Measurements from ENCODE around the gene RYR2.

RYR2 gene

GRCh38 chr1:237134929-237135328 is 92.9 kb downstream of the RYR2 start:
- CTCF ChIA-PET, result interaction anchor here (1.3 kb wide), 1 partner anchor 12 kb away, joined by 3 read pairs; no protein-coding TSS in a partner anchor
- POLR2A ChIA-PET, result no interaction called here
- no peak for TF ChIP-seq CTCF (IDR thresholded peaks at IDR 0.05; ENCODE audit: control extremely low read depth, extremely low read depth, low read depth, missing control alignments)
- DNase-seq (ENCODE audit: extremely low spot score), result no peak

- ChIA-PET POLR2A (no interaction called here), CTCF (no interaction called here)
- DNase-seq (ENCODE audit: extremely low spot score), result no peak
- TF ChIP-seq CTCF (IDR thresholded peaks at IDR 0.05; ENCODE audit: control extremely low read depth, extremely low read depth, low read depth, missing control alignments), result no peak
Observed at GRCh38 chr1:237138551-237138950, 96.6 kb downstream of the RYR2 start.

GRCh38 chr1:237139732-237140131 is 97.7 kb downstream of the RYR2 start:
- POLR2A ChIA-PET, result no interaction called here
- no peak for TF ChIP-seq CTCF (IDR thresholded peaks at IDR 0.05; ENCODE audit: control extremely low read depth, extremely low read depth, low read depth, missing control alignments)
- DNase-seq (ENCODE audit: extremely low spot score), result no peak
- CTCF ChIA-PET, result interaction anchor here (1.1 kb wide), 1 partner anchor 10 kb away, joined by 3 read pairs; no protein-coding TSS in a partner anchor

- ChIA-PET CTCF (no interaction called here), POLR2A (no interaction called here)
- DNase-seq (ENCODE audit: extremely low spot score), result no peak
- TF ChIP-seq CTCF (IDR thresholded peaks at IDR 0.05; ENCODE audit: control extremely low read depth, extremely low read depth, low read depth, missing control alignments), result no peak
Observed at GRCh38 chr1:237140986-237141385, 99.0 kb downstream of the RYR2 start.

- DNase-seq (ENCODE audit: extremely low spot score), result no peak
- ChIA-PET POLR2A (no interaction called here), CTCF (no interaction called here)
- TF ChIP-seq CTCF (IDR thresholded peaks at IDR 0.05; ENCODE audit: control extremely low read depth, extremely low read depth, low read depth, missing control alignments), result no peak
Observed at GRCh38 chr1:237141502-237141901, 99.5 kb downstream of the RYR2 start.

GRCh38 chr1:237145379-237146135 is 103.6 kb downstream of the RYR2 start:
- TF ChIP-seq CTCF (IDR thresholded peaks at IDR 0.05; ENCODE audit: control extremely low read depth, extremely low read depth, low read depth, missing control alignments), result no peak
- CTCF ChIA-PET, result interaction anchor here (1.2 to 1.5 kb wide), 2 partner anchors 11 to 22 kb away, joined by 3 read pairs; no protein-coding TSS in a partner anchor
- POLR2A ChIA-PET, result no interaction called here
- no peak for DNase-seq (ENCODE audit: extremely low spot score)

All from GM10248 (cell line).